Neural progenitor cell (in vitro differentiated cells): ENCODE results near the gene ORC3.

Experiments
- CTCF ChIP-seq: fragments of 200-600 bp; sonication (generic); IDR thresholded peaks from 2 replicates; pipeline ENCODE4 v1.5.1; 2017; ENCODE audit warnings: antibody characterized with exemption, mild to moderate bottlenecking
- EZH2 ChIP-seq: fragments of 200-600 bp; sonication (generic); IDR thresholded peaks from 2 replicates; pipeline ENCODE4 v1.6.1; 2017; ENCODE audit warnings: antibody characterized with exemption, mild to moderate bottlenecking, moderate library complexity
- EZH2phosphoT487 ChIP-seq: fragments of 200-600 bp; sonication (generic); IDR thresholded peaks from 2 replicates; pipeline ENCODE4 v1.6.1; 2017; ENCODE audit warnings: antibody characterized with exemption

GRCh38 chr6:87583822-87584221, 6.1 kb upstream of the ORC3 start:
- TF ChIP-seq EZH2: no peak
- TF ChIP-seq CTCF: no peak
- TF ChIP-seq EZH2phosphoT487: no peak
